NCI-H774 (cell line): ENCODE results near the gene SPRING1.

Experiments used
- DNase-seq: peaks from one replicate; lab custom pipeline; 2025; lab: John Stamatoyannopoulos, UW

The SPRING1 gene

GRCh38 chr12:116708826-116709756, 28.8 kb downstream of the SPRING1 start:
- DNase-seq: peak; percentile 70

- DNase-seq: no peak
Observed at GRCh38 chr12:116707751-116708150, 30.1 kb downstream of the SPRING1 start.

- peak; percentile 61 for DNase-seq
Observed at GRCh38 chr12:116703214-116703795, 34.6 kb downstream of the SPRING1 start.

GRCh38 chr12:116701432-116701831, 36.4 kb downstream of the SPRING1 start:
- DNase-seq: no peak

GRCh38 chr12:116700066-116700465, 37.8 kb downstream of the SPRING1 start:
- DNase-seq: no peak

- no peak for DNase-seq
Observed at GRCh38 chr12:116698554-116699075, 39.3 kb downstream of the SPRING1 start.

DNA sequence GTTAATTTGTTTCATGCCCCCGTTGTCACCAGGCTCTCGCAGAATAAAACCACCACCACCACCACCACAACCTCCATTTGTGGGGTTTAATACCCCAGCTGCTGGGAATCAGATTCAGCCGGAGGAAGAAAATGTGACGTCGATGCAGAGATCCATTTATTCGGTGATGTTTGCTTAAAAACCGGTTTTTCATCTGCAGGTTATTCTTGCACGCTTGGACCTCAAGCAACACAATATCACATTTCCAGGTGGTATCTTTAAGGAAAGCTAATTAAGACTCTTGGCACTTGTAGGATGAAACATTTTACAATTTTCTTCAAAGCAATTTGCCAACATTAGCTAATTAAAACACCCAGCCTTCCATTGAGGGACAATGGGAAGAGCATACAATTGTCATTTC, 39.8 kb downstream of the SPRING1 start:
- DNase-seq: peak; percentile 80

- DNase-seq: peak; percentile 63
Observed at GRCh38 chr12:116697716-116698115, 40.2 kb downstream of the SPRING1 start.

DNA sequence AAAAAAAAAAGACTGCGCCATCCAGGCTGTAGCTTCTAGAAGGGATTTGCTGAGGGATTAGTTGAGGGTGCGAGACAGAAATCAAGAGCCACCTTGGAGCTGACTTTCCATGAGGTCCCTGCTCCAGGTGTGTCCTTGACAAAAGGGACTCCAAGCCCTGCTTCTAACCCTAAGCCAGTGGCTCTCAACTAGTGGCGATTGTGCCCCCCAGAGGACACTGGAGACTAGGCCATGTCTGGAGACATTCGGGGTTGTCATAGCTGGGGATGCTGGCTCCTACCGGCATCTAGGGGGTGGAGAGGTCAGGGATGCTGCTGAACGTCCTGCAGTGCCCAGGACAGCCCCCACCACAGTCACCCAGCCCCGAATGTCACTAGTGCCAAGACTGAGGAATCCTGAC, 40.6 kb downstream of the SPRING1 start:
- peak; percentile 40 for DNase-seq

DNA sequence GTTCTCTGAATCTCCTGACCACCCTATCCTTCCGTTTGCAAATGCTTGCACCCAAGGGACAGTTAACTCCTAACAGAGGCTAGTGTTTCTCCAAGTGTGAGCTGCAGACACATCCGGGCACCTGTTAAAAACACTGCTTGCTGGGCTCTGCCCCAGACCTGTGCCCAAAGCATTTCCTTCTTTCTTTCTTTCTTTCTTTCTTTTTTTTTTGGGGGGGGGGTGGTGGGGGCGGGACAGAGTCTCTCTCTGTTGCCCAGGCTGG, 42.5 kb downstream of the SPRING1 start:
- no peak for DNase-seq

DNA sequence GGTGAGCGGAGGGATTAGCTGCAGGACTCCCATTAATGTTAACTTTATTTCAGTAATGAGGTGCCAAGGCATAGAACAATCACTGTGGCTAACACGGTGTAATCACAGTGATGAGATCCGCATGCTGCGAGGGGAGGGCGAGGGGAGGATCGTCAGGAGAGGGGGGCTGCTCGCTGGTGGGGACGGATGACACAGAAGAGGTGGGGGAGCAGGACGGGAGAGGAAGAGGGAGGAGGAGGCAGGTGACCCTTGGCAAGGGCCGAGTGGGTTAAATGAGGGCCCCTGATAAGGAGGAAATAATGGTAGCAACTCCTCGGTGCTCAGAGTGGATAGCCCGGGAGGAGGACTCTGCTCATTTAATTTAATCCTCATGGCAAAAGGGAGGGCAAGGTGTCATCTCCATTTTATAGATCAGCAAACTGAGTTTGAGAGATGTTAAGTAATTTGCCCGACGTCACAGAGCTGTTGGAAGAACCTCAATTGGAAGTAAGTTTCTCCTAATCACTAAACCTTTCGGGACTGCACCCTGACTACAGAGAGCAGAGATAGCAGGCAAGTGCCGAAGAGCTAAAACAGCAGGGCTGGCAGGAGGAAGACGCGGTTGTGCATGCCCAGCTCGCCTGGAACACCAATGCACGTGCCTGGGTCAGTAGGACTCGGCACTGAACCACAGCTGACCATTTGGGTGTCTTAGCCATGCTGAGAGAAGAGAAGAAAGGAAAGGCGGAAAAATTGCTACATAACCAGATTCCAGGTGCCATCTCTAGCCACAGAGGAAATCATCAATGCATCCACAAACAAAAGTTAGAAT, 43.0 kb downstream of the SPRING1 start:
- DNase-seq: no peak

DNA sequence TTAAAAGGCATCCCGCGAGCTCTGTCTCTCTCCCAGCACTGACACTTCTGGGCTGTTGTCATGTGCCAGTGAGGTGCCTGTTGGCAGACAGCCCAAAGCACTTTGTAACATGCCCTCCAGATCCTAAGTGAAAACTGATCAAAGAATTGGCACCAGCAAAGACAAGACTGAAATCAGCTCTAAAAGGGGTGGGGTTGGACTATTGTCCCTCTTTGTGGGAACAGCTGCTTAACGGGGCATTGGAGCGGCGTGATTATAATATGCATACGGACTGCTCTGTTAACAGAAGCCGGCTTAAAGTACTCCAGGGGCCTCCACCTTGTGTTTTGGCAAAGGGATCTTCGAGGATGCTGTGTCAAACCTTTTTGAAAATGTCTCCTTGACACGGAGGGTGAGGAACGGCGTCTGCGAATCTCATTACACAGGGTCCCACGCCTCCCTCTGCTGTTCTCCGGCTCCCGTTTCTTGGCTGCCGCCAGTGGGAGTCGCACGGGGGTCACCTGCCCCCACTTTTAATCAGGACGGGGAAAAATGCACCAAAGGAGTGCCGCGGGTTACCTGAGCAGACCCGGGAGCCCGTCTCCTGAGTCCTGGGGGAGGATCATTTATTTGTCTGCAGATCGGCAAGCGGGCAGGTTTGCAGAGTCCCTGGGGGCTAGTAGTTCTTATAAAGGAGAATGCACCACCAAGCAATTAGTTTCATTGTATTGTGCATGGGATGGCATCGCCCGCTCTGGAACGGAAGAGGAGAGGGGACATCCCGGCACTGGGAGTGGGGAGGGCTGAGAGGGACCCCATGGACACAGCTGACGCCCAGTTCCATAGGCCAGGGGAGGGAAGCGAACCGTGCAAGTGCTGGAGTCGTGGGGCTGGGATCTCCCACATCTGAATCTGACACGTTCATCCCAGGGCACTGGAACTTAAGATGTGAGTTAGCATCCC, 44.3 kb downstream of the SPRING1 start:
- no peak for DNase-seq

- no peak for DNase-seq
Observed at GRCh38 chr12:116692605-116693004, 45.3 kb downstream of the SPRING1 start.

- DNase-seq: no peak
Observed at GRCh38 chr12:116691636-116692035, 46.2 kb downstream of the SPRING1 start.

GRCh38 chr12:116691205-116691604, 46.7 kb downstream of the SPRING1 start:
- no peak for DNase-seq

- no peak for DNase-seq
Observed at GRCh38 chr12:116689979-116690744, 47.7 kb downstream of the SPRING1 start.

GRCh38 chr12:116689521-116689920, 48.3 kb downstream of the SPRING1 start:
- no peak for DNase-seq
